HG02981 (cell line): ENCODE results near the gene CTBP1.
A peak's percentile ranks its signal among the peaks of the same experiment; 100 is the strongest.
"Not testable (repeated sequence)": the region's sequence is repeated elsewhere in the genome, so short reads cannot be mapped to it uniquely, and the experiment has no call there.

Experiments
- ATAC-seq: cut with Tn5 transposase; IDR thresholded peaks from one replicate; pipeline ENCODE4 v1.9.1; 2021; ENCODE audit warnings: mild to moderate bottlenecking, moderate library complexity; ENCODE audit not compliant: unreplicated experiment

CTBP1 gene

DNA sequence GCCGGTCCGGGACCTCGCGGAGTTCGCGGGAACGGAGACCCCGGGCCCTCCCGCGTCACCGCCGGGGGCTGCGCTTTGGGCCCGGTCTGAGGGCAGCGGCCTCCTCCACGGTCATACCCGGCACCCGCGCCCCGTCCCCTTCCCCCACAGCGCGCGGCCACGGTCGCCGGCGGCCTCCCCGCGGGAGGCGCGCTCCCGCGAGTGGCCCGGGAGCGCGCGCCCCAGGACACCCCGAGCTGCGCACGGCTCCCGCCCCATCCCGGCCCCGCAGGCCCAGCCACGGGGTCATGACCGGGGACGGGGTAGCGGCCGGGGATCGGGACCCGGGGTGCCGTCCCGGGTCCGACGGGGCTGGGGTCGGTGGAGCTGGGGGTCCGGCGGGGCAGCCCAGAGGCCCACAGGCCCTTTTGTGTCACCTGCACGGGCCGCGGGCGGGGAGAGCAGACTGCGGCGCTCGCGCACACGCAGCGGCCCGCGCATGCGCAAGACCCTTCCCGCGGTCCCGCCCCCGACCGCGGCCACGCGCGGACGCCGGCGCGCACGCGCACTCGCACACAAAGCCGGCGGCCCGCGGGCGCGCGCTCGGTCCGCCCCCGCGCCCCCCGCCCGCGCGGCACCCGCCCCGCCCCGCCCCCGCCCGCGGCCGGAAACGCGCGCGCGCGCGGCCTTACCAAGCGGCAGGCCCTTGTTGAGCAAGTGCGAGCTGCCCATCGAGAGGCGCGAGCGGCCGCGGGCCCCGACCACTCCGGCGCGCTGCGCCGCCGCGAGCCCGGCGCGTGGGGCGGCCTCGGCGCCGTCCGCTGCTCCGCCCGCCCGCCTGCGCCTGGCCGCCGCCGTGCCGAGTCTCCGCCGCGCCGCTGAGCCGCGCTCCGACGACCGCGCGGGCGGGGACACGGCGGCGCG, at the start of gene CTBP1:
TSS of gene CTBP1 (minus strand) at position 886 of the 903 bp plus-strand sequence. CDS start 7,799 bp downstream, outside the sequence.
- ATAC-seq = peak; percentile 37

DNA sequence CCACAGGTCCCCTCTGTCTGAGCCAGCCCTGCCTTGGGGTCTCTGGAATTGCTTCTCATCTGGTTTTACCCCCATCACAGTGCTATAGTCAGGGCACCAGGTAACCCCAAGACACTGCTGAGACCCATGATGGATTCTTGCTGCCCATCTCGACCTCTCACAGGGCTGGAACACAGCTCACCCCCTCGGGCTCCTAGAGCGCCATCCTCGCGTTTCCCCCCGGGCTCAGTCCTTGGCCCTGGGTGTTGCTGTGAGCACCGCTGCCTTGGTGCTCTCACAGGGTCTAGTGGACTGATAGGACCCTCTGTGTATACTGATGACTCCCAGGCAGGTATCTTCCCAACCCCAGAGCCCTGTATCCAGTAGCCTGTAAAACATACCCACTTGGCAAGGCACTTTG, 49.5 kb upstream of the CTBP1 start:
- ATAC-seq = no peak

DNA sequence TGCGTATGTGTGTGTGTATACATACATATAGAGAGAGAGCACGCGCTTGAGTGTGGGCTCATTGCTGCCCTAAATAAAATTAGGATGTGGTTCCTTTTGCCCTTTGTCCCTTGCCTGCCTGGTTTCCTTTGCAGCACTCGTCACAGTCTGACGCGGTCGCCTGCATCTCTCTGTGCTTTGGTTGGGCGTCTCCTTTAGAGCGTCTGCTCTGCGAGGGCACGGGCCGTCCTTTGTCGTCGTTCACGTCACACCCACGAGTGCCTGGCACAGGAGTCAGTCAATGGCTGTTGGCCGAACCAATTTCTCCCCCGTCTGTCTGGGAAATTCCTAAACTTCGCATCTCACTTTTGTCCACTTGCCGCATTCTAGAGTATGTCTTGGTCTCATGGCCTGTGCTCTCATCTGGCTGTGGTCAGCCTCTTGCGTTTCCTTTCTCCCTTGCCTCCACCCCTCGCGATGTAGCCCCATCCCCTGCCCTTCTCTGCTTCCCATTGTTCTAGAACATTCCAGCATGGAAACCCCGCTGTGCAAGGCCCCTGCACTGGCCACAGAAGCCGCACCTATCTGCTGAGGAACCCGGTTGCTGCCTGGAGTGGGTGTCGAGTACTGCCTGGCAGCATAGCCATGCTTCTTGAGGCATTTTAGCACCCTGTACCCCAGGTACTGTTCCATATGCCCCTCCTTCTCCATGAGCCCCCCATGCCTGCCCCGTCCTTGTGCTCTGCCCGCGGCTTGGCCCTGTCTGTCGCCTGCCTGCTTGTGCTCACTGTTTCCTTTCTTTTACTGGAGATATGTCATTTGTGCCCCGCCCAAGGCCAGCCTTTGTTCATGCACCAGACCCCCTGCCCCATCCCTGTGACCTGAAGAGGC, 48.8 kb upstream of the CTBP1 start:
- no peak for ATAC-seq

DNA sequence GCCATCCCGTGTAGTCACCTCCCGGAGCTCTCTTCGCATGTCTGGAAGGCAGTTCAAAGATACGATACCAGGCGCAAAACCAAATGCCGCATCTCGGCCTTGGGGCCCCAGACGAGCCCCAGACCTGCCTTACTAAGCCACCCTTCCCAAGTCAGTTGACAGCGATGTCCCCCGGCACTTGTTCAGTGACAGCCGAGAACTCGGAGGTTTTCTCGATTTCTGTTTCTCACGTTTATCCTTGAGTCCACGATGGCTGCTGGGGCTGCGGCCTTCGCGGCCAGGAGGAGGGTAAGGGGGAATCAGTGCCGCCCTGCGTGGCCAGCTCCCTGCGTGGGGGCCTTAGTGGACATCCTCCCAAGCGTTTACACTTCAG, 48.1 kb upstream of the CTBP1 start:
- no peak for ATAC-seq

DNA sequence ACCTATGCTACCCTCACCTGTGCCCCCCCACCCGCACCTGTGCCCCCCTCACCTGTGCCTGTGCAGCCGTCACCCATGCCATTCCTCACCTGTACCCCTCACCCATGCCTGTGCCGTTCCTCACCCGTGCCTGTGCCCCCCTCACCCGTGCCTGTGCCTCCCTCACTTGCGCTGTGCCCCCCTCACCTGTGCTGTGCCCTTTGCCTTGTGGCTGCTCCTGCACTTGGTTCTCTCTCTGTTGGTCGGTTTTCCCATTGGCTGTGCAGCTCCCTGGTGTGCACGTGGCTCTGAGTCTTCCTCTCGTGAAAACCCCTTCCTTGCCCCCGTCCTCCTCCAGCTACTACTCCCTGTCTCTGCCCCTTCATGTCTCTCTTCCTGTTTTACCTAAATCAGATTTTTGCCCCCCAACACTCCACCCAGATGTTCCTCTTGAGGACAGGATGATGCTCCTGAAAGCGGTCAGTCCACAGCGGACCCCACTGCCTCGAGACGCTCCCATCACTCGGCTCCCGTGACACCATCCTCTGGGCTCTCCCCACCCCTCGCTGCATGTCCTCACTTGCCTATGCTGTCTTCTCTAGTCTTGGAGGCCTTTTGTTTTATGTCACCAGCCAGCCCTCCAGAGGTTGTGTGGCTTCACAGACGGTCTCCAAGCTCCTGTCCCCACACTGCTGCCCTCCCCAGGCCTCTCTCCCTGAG, 47.5 kb upstream of the CTBP1 start:
- no peak for ATAC-seq

DNA sequence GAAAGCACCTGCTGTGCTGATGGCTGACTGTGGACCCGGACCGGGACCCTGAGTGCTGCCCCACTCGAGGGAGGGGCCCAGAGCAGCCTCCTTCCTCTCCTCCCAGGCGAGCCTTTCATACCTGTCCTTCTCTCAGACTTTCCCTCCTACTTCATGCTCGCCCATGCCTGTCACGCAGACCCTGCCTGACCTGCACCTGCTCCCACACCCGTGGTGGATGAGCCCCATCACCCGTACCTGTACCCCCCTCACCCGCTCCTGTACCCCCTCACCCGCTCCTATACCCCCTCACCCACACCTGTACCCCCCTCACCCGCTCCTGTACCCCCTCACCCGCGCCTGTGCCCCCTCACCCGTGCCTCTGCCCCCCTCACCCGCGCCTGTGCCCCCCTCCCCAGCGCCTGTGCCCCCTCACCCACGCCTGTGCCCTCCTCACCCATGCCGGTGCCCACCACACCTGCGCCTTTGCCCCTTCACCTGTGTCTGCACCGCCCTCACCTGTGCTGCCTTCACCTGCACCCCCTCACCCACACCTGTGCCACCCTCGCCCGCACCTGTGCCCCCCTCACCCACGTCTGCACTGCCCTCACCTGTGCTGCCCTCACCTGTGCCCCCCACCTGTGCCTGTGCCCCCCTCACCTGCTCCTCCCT, 46.6 kb upstream of the CTBP1 start:
- no peak for ATAC-seq

DNA sequence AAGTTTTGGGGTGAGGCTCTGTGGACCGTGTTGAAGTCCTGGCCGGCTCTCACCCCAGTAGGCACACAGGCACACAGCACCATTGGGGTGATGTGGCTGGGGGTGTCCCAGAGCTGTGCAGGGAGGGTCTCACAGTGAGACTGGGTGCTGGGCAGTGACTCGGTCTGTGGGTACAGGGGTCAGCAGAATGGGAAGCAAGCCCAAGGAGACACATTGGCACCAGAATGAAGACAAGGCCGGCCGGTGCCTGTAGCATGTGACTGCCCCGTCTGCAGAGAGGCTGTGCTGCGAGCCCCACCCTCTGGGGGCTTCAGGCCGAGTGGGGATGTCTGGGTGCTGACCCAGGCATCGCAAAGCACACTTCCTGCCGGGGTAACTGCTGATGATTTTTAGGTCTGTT, 46.0 kb upstream of the CTBP1 start:
- ATAC-seq = no peak

DNA sequence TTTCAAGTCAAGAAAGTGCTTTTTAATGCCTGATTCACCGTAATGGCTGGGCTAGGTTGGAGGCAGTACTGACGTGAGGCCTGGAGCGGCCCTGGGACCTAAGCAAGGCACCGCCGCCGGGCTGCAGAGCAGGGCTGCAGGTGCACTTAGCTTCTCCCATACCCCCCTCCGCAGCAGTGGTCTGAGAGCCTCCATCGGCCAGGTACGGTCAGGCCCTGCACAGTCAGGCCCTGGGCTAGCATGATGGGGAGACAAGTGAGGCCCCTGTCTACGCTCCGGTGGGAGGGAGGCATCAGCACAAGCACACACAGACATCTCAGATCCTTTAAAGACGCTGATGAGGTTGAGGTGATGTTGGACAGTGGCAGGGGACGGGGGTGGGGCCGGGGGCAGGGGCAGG, 45.5 kb upstream of the CTBP1 start:
- ATAC-seq = no peak

DNA sequence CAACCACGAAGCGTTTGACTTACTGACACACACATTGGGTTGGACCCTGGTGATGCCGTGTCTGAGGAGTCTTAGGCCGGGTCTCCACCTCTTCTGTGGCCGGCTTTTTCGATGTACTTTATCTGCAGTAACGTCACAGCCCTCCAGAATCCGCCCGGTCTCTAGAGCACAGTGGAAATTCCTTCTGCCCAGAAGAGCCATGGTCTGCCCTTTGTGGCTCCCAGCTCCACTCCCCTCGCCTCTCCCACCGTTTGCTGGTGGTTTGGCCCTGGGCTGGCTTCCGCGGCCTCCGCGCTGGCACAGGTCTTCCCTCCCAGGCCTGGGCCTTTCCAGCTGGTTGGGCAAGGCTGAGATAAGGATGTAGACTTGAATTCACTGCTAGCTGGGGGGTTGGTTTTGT, 45.1 kb upstream of the CTBP1 start:
- no peak for ATAC-seq

DNA sequence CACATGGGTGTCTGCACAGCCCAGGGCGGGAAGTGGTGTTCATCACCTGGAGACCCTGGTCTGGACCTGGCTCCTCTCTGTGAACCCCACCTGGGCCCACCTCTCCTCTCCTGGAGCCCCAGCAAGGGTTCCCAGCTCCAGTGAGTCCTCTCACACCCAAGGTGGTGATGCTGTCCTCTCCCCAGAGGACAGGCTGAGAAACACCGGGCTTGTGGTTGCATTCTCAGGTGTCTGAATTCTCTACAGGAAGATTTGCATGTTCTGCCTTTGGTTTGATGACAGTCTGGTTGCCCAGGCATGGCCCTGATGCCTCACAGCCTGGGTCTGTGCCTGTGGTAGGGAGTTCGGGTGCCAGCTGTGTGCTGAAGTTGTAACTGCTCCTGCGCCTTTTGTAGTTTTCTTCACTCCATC, 44.6 kb upstream of the CTBP1 start:
- no peak for ATAC-seq

DNA sequence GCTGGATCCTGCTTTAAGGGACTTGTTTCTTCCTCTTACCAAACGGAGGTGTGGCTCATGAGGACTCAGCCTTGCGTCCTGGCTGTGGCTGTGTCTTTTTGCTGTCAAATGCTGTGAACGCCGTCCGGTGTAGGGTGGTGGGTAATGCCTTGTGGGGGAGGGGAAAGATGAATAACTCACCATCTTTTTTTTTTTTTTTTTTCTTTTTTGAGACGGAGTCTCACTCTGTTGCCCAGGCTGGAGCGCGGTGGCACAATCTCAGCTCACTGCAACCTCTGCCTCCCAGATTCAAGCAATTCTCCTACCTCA, 43.7 kb upstream of the CTBP1 start:
- not testable (repeated sequence) for ATAC-seq

DNA sequence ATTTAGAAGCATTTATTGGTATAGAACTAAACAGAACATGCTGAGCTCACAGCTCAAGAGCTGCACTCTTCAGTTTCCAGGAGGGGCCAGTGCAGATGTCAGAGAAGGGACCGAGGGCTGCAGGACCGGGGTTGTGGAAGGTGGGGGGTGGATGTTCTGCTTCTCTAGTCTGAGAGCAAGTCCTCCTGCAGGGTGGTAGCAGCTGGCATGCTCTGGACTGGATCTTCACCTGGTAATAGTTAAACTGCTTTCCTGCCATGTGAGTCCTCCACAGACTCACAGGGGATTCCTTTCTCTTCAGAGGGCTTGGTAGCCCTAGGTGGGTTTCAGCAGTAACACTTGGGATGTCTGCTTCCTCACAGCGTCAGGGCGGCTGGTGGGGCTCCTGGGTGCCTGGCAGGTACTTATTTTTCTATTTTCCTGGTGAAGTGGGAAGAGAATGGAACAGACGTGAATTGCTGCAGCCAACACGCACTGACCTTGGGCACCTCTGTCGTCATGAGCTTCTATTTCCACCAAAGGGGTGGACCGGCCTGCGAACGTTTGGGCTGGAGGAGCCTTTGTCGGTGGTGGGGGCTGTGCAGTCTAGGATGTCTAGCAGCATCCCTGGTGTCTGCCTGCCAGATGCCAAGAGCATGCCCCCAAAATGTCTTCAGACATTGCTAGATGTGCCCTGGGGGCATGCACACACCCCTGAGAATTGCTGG, 43.2 kb upstream of the CTBP1 start:
- ATAC-seq = no peak

DNA sequence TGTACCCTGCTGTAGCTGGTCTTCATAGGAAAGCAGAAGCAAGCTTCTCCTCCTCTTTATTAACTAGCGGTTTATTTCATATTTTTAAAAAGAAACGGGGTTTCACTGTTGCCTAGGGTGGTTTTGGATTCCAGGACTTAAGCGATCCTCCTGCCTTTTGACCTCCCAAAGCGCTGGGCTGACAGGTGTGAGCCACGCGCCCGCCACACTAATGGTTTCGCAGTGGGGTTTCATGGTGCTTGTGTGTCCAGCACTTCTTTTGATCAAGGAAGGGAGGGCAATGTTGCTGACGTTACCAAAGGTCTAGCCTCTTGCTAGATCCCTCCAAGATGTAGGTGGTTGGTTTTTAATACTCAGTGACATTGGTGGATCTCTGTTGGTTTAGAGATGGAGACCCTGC, 42.2 kb upstream of the CTBP1 start:
- no peak for ATAC-seq

DNA sequence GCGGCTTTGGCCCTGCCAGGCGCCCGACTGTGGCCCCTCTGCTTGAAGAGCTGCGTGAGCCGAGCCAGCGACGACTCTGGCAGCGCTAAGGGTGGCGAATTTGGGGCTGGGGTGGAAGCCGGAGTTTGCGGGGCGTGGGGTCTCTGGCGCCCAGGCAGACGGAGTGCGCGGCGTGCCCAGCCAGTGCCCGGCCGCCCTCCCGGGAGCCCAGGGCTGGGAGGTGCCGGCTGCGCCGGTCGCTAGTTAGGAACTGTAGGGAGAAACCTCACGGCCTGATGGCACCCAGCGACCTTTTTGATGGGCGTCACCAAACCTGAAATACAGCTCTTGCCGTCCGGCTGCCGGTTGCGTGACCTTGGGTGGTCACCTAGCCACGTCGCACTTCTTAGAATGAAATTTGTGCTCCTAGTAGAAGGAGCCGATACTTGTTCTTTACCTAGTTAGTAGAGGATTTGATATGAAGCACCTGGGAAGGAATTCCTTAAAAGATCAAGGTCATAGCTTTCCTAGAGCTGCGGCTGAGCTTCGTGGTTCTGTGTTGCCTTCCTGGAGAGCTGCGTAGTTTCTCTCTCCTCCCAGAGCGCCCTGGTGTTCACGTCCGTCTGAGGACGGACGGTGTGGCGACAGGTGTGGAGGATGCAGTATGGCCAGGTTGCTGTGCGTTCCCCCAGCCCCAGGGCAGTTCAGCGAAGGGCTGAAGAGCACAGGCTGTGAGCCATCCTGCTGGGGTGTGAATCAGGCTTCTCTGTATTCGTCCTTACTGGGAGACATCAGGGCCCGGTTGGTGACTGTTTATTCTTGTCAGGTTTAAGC, 41.4 kb upstream of the CTBP1 start:
- ATAC-seq = no peak

DNA sequence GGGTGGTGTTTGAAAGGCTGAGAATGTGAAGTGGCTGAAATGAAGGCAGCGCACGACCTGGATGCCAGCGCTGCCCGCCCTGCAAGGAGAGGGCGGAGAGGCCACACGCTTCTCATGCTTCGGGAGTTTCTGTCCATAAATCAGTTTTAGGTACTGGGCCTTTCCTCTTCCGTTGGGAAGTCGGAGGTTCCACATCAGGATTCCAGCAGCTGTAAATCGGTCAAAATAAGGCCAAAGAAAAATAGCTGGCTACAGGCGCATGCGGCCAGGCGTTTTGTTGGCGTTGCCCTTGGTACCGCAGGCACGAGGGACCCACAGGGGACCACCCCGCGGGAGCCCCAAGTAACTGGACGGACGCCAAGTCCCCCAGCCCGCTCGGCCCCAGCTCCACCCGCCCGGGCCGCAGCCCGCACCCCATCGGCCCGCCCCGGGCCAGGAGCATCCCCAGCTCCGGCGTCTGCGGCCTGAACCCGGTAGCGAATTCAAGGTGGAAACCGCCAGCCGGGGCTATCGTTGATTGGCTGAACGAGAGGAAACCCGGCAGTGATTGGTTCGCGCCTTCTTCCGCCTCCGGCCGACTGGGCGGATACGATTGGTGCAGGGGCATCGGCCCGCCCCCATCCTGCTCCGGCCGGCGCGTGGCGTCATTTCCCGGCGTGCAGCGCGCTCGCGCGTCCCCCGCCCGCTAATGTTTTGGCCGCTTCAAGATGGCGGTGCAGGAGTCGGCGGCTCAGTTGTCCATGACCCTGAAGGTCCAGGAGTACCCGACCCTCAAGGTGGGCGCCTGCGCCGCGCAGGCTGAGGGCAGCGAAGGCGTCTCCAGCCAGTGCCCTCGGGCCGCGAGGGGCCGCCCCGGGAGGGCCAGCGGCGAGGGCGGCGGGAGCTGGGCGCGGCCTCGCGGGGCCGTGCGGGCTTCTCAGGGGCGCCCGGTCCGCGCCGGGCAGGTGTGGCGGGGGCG, 40.6 kb upstream of the CTBP1 start, which contains the start of gene MAEA:
TSS of gene MAEA (plus strand) at position 685 of the 958 bp plus-strand sequence. CDS start at position 708, 23 bp downstream.
- peak; percentile 94 for ATAC-seq

DNA sequence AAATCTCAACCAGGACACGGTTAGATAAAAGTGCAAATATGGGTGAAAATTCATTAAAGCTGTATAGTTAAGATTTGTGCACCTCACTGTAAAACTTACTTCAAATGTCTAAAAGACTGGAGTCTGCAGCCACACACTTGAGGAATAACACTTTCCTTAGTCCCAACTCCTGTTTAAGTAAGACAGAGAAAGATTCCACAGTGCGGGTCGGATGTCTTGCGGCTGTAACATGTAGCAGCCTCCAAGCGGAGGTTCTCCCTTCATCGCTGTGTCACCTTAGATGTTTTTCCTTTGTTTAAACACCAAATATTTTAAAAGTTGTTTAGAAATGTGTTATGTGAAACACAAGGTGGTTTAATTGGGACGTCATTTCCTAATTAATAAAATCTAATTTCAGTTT, 39.9 kb upstream of the CTBP1 start:
- no peak for ATAC-seq

DNA sequence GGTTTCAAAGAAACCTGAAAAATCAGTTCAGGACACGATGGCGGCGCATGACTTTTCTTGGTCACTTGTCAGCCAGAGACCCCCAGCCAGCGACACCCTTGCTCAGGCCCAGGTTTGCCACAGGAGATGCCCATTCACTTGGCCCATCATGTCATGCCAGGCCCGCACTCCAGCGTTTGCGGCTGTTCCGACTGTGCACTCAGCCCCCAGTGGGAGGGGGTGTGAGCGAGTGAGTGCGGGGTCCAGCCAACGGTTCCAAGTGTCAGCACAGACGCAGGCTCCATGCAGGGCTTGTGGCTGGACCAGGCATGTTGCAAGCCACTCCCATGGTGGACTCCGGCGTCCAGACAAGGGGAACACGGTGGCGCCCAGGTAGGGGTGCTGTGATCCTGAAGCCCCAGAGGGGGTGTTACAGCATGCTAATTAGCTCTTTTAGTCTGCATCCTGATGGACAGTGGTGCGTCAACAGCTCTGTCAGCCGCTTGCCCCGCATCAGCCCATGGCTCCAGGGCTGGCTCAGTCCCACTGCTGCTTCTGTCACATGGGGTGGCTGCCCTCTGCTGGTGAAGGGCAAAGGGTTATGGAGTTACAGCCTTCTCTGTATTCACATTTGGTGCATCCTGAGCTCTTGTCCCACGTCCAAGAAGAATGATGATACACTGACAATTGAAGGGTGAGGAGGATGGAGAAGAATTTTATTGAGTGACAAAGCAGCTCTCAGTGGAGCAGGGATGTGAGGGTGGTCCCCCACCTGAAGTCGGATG, 37.0 kb upstream of the CTBP1 start:
- ATAC-seq = no peak
